ENCODE results near the gene TSHZ2. TPM values are rescaled to one million over a fixed set of nuclear protein-coding genes. Genes with fewer than 3 reads are reported as not detected.

The TSHZ2 gene
- total and polyA plus RNA-seq, 11 donors = 1.8 to 12.1 (median 3.7) TPM

DNA sequence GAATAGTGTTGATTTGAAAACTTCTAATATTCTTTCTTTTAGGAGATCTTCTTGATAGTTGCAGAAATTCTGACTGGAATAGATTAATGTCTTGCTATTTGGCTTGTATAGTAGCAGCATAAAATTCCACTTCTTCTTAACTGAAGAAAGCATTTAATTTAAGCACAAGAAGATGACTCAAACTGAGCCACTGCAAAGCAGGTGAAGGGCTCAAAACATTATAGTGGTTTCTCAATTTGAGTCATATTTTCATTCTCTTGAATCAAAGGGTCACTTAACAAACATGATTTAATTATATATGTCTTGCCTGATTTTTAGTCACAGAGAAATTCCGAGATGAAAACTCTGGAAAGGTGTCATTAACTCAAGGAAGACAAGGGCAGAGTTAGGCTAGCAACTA is 382.2 kb downstream of the TSHZ2 start:
- Histone ChIP-seq H3K4me1 (no peaks in the 10 kb centered on the region), H3K4me3 (no peak overlapping the region), H3K36me3 (no peaks in the 10 kb centered on the region), H3K27me3 (no peaks in the 10 kb centered on the region), H3K9me3 (peaks cover 0 to 44% (median 7%) of the 10 kb centered on the region in 12 donors), H3K27ac (no peak overlapping the region)
- intact Hi-C loops (cut with DNase I) = no loop called here
- TF ChIP-seq, protein P1, sequence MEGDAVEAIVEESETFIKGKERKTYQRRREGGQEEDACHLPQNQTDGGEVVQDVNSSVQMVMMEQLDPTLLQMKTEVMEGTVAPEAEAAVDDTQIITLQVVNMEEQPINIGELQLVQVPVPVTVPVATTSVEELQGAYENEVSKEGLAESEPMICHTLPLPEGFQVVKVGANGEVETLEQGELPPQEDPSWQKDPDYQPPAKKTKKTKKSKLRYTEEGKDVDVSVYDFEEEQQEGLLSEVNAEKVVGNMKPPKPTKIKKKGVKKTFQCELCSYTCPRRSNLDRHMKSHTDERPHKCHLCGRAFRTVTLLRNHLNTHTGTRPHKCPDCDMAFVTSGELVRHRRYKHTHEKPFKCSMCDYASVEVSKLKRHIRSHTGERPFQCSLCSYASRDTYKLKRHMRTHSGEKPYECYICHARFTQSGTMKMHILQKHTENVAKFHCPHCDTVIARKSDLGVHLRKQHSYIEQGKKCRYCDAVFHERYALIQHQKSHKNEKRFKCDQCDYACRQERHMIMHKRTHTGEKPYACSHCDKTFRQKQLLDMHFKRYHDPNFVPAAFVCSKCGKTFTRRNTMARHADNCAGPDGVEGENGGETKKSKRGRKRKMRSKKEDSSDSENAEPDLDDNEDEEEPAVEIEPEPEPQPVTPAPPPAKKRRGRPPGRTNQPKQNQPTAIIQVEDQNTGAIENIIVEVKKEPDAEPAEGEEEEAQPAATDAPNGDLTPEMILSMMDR (IDR thresholded peaks at IDR 0.05) = no peak
- no peak for TF ChIP-seq POLR2A (IDR thresholded peaks at IDR 0.05)
- 89 to 94% (median 93%) methylated on average over 1 of the region's 1 CpG for WGBS, 4 donors
- no peak for ATAC-seq
- no peak for DNase-seq

DNA sequence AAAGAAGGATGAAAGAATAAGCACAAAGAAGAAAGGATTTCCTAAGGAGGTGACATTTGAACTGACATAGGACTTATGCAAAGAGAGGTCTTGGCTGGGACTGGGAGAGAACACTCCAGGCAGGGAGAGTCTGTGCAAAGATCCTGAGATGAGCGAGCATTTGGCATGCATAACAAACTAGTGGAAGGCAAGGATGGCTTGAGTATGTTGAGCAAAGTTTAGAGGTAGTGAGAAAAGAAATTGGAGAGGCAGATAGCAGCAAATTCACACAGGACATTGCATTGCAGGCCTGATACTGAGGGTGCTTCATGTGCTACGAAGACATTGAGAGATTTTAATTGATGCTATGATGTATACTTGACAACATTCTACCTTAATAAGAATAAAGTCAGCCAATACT is 383.6 kb downstream of the TSHZ2 start:
- Histone ChIP-seq H3K9me3 (peaks cover 0 to 35% (median 7%) of the 10 kb centered on the region in 12 donors), H3K27ac (no peak overlapping the region), H3K4me3 (no peak overlapping the region), H3K27me3 (no peaks in the 10 kb centered on the region), H3K4me1 (no peaks in the 10 kb centered on the region), H3K36me3 (no peaks in the 10 kb centered on the region)
- WGBS, 4 donors = 84 to 89% (median 86%) methylated on average over 2 of the region's 2 CpGs
- no peak for ATAC-seq
- intact Hi-C loops (cut with DNase I) = no loop called here
- no peak for DNase-seq
- TF ChIP-seq POLR2A (IDR thresholded peaks at IDR 0.05) = no peak
- TF ChIP-seq, protein P1 (IDR thresholded peaks at IDR 0.05) = no peak

DNA sequence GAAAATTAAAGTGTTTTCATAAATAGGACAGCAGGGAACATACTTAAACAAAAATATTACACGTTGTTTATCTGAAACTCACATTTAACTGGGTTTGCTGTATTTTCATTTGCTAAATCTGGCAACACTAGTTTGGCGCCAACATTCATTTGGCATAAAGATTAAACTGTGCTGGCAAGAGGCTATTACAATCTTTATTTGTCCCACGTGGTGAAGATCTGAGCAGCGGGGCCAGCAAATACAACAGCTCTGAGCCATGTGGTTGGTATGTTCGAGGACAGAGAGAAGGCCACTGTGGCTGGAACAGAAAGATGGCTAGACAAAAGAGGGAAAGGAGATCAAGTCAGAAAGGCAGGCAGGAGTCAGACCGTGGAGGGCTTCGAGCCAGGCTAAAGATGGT is 387.3 kb downstream of the TSHZ2 start:
- H3K9me3 ChIP-seq = peaks cover 0 to 26% (median 7%) of the 10 kb centered on the region in 12 donors
- H3K4me3 ChIP-seq = no peak overlapping the region
- no peak overlapping the region for H3K27ac ChIP-seq
- intact Hi-C loops (cut with DNase I) = no loop called here
- no peak for ATAC-seq
- no peaks in the 10 kb centered on the region for H3K27me3 ChIP-seq
- DNase-seq = no peak
- TF ChIP-seq, protein P1 (IDR thresholded peaks at IDR 0.05) = no peak
- no peak for TF ChIP-seq POLR2A (IDR thresholded peaks at IDR 0.05)
- WGBS, 4 donors = 83 to 87% (median 84%) methylated on average over 7 of the region's 7 CpGs
- H3K4me1 ChIP-seq = no peaks in the 10 kb centered on the region
- H3K36me3 ChIP-seq = no peaks in the 10 kb centered on the region

DNA sequence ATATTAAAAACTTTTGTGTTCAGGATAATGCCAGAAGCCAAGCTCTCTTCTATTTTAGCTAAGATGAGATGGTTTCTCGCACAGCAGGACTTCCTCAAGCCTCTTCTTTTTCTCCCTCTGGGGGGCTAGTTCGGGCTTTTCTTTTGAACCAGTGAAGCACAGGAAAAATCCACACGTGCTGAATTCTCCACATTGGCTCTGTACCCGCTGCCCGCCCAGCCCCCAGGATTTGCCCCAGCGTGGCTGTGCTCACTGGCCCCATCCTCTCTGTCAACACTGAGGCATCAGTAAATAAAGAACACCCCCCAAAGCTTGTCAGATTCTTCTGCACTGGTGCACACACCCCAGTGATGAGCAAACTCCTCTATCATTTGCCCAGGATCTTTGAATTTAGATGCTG is 388.7 kb downstream of the TSHZ2 start:
- Histone ChIP-seq H3K4me1 (peaks cover 0 to 14% (median 0%) of the 10 kb centered on the region in 12 donors), H3K4me3 (no peak overlapping the region), H3K36me3 (no peaks in the 10 kb centered on the region), H3K27ac (no peak overlapping the region), H3K9me3 (peaks cover 0 to 11% (median 3%) of the 10 kb centered on the region in 12 donors), H3K27me3 (no peaks in the 10 kb centered on the region)
- ATAC-seq = no peak
- no peak for TF ChIP-seq POLR2A (IDR thresholded peaks at IDR 0.05)
- TF ChIP-seq, protein P1 (IDR thresholded peaks at IDR 0.05) = no peak
- no peak for DNase-seq
- intact Hi-C loops (cut with DNase I) = no loop called here
- WGBS, 4 donors = 72 to 83% (median 77%) methylated on average over 6 of the region's 6 CpGs

Measured in heart left ventricle (tissue), 16 donors.